HG03457 (cell line): ENCODE data around the gene IFNA10.
"Not testable (repeated sequence)": the region's sequence is repeated elsewhere in the genome, so short reads cannot be mapped to it uniquely, and the experiment has no call there.

Experiments
- ATAC-seq: cut with Tn5 transposase; IDR thresholded peaks from one replicate; pipeline ENCODE4 v1.9.1; 2021; ENCODE audit warnings: moderate number of reproducible peaks; ENCODE audit not compliant: unreplicated experiment

The IFNA10 gene

DNA sequence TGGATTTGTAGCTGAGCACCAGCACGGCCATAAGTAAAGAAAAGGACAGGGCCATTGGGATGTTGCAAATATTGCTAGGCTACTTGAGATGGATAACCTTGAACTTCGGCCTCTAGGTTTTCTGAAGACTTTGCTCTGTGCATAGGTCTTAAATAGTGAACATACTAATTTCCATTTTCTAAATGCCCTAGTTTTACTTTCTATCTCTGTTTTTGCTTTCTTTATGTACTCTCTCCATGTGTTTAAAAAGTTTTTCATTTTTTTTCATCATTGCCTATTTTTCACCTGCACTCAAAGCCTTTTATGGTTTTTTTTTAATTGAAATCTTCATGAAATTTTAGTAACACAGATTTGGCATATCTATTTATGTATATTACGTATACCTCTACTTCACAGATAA lies at the start of gene IFNA10:
Gene IFNA10, minus strand, starts transcription at position 101 of the 400 bp plus-strand sequence. Its CDS starts 46 bp downstream, at position 55.
- ATAC-seq, result not testable (repeated sequence)

DNA sequence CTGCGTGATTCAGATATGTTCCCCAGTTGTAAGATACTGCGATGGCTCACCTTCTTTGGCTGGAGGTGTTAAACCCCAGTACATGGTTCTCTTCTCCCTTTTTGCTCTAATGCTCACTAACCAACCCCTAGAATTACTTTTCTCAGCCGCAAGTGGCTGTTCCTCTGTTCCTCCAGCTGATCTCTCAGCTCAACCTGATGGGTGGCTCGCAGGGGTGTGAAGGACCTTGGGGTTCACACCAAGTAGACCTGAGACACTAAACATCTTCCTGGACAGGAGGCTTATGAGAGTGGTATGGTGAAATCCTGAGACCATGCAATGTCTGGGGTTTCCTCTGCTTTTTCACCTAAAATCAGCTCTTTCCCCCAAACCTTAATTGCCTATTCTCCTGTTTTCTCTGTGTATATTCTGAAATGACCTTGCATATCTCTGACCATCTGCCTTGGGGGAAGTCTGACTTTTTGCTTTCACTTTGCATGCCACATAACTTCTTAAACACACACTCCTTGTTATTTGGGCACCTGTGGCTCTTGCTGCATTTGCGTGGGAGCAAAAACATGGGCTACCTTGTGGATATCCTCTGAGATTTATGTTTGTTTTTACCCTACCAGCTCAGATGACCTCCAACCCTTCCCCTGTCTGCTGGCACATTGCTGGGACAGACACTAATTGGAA lies 48.7 kb upstream of the IFNA10 start:
- ATAC-seq, result no peak

DNA sequence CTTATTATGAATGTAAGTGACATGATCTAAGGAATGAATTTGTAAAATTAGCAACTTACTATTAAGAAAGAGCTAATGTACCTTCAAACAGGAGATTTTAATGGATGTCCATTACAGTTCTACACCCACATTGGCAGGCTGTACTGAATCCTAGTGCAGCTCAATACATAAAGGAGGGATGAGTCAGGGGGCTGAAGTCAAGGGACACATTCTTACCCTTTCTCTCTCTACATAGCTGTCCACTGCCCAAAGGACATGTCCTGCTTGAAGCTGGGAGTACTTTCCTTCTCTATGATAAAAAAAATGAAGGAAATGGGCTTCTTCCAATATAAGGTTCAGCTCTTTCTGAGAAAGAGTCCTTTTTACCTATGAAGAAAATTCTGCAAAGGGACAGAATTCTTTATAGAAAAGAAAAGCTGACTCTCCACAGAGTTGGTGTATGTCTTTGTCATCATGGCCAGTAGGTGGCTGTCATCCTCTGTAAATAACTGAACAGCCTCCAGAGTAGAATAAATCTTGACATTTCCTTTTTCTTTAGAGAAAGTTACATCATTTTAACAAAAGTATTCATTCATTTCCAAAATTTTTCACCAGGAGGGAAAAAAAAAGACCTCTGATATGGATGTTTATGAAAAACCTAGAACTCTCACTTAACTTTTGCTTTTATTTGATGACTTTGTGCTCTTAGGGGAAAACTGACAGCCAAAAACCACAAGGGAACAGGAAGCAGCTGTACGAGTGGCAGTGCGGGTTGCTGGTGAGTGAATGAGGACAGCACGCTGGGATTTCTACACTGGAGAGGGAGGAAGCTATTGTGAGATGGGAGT lies 46.0 kb upstream of the IFNA10 start:
- ATAC-seq, result peak; percentile 62

DNA sequence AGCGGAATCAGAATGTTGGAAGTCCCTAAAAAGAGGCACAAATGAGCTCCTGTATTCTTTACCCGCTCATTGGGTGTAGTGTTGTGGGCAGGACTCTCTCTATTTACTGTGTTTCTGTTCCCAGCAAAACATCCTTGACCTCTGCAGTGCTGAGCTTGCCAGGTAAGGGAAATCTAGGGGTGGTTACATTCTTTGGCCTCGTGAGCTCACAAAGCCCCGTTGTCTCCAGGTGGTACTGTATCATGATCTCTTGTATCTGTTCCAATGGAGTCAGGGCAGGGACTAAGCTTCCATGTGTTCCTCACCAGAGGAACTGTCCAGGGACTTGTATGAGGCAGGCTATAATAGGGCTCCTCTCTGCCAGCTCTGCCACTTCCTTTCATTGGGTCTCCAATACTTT lies 44.7 kb upstream of the IFNA10 start:
- no peak for ATAC-seq

DNA sequence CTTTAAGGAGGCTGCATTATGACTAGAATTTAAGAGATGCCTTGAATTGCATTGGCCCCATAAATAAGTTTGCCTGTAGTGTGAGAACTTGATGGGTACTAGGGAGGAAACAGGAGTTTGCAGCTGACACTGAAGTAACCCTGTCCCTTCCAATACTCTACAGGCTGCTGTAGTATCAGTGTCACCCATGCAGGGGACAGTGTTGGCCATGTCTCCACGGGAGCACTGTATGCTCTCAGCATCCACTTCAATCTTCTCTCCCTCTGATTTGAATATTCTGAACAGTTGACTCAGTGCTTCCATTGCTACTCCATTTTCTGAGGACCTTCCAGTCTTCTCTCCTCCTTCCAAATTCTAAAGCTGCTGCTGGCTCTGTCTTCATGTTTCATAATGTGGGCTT lies 44.2 kb upstream of the IFNA10 start:
- no peak for ATAC-seq

DNA sequence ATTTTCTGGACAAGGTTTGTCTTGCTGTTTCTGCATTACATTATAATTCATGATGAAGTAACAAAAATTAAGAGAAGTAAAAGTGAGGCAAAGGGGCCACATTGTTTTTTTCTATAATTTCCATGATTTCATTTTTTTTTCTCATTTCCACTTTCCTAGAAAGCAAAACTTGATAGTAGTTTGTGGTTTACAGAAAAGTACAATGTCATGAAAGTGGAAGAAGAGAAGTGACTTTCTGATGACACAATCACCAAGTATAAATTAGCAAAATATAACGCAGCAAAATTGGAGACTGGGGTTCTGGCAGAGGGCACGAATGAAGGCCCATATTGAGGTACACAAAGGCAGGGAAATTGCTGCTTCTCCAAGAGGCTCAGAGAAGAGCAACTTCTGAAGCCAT lies 37.9 kb upstream of the IFNA10 start:
- ATAC-seq, result no peak

DNA sequence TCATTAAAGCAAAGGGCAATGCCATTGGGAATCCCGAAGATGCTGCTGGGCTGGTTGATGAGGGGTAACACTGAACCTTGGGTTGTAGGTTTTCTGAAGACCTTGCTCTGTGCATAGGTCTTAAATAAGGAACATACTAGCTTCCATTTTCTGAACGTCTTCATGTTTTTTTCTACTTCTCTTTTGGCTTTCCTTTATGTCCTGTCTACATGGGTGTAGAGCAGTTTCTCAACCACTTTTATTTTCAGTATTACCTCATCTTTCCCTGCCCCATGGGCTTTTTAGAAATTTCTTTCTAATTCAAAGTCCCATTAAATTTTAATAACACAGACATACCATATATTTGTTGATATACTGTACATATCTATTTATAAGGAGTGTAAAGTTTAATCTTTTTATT lies 33.0 kb upstream of the IFNA10 start, which contains the start of gene IFNA14:
Gene IFNA14, minus strand, starts transcription at position 95 of the 400 bp plus-strand sequence. Its CDS starts 70 bp downstream, at position 25.
- no peak for ATAC-seq

DNA sequence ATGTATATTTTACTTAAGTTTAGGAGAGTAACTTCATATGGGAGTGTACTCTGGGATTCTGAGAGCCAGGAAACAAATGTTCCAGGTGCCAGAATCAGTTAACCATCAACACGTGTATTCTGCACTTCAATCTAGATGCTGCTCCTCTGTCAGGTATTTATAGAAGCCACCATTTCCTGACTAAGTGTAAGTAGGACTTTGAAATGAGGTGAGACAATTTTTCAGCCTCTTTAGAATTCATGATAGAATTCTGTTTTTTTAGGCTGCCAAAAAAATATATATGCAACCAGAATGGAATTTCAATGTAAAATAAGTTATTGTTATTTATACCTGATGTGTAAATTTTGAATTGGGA lies 29.4 kb upstream of the IFNA10 start:
- peak; percentile 35 for ATAC-seq

DNA sequence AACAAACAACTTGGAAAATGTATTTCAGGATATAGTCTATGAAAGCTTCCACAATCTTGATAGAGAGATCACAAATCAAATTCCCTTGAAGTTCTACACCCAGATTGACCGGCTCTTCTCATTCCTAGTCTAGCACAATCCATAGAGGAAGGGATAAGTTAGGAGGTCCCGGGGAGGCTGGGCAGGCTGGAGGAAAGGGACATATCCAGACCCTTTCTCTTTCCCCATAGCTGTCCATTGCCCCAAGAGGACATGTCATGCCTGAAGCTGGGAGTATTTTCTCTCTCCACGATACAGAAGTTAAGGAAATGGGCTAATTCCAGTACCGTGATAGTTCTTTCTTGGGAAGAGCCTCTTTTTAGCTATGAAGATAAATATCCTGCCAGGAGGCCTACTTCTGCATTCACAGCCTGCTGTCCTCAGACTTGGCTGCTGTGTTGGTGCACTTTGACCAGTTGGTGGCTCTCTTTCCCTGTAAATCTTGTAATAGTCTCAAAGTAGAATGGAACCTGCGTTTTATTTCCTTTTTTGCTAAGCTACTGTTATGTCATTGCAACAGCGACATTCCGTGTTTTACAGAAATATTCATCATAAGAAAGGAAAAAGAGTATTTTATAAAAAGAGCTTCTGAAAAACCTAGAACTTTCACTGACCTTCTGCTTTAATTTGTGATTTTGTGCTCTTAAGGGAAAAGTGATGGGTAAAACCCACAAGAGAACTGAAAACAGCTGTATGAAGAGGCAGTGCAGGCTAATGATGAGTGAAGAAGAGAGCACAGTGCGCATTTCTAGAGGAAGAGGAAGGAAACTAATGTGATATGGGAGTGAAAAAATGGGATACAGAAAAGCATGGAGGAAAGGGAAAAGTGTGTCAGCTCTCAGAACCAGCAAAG lies 28.8 kb upstream of the IFNA10 start:
- peak; percentile 52 for ATAC-seq

DNA sequence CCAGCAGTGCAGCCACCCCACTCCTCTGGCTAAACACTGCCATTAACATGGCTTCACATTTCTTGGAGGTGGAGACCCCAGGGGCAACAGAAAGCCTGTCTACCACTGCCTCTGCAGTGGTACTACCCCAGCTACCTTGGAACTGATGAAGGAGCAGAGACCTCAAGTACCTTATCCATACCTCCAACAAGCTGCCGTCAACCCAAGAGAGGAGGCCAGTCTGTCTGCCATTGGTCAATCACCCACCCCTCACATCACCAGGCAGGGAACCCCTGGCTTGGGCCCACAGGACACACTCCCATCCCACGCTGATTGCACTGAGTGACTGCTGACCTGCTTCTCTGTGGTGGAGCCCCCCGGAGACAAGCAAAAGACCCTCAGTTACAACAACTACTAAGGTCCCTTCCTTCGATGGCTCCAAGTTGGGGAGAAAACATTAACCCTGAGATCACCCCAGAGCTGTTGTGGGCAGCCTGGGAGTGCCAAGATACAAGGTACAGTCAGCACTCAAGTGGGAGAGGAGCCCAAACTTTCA lies 27.3 kb upstream of the IFNA10 start:
- ATAC-seq, result no peak

DNA sequence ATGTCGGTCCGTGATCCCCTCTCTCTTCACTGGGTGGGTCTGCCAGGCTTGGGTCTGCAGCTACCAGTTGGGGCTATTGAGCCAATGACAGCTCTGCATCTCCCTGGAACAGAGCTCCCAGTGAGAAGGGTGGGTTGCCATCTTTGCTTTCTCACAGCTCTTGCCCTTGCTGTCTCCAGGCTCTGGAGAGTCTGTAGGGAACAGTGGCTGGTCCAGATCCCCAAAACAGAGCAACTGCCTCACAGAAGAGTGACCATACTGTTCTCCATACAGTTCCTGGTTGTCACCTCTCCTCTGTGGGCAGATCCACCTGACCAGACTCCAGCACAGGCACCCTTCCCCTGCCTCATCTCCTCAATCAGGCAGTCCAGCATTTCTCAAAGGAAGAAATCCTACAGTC lies 26.3 kb upstream of the IFNA10 start:
- no peak for ATAC-seq

DNA sequence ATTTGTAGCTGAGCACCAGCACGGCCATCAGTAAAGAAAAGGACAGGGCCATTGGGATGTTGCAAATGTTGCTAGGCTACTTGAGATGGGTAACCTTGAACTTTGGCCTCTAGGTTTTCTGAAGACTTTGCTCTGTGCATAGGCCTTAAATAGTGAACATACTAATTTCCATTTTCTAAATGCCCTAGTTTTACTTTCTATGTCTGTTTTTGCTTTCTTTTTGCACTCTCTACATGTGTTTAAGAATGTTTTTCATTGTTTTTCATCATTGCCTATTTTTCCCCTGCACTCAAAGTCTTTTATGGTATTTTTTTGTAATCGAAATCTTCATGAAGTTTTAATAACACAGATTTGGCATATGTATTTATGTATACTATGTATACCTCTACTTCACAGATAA lies 21.2 kb upstream of the IFNA10 start, which contains the start of gene IFNA17:
Gene IFNA17, minus strand, starts transcription at position 101 of the 400 bp plus-strand sequence. Its CDS starts 49 bp downstream, at position 52.
- no peak for ATAC-seq

DNA sequence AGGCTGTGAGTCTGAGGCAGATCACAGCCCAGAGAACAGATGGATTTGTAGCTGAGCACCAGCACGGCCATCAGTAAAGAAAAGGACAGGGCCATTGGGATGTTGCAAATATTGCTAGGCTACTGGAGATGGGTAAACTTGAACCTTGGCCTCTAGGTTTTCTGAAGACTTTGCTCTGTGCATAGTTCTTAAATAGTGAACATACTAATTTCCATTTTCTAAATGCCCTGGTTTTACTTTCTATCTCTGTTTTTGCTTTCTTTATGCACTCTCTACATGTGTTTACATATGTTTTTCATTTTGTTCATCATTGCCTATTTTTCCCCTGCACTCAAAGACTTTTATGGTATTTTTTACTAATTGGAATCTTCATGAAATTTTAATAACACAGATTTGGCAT lies 10.3 kb upstream of the IFNA10 start, which contains the start of gene IFNA16:
Gene IFNA16, minus strand, starts transcription at position 101 of the 400 bp plus-strand sequence. Its CDS starts 6 bp downstream, at position 95.
- not testable (repeated sequence) for ATAC-seq

DNA sequence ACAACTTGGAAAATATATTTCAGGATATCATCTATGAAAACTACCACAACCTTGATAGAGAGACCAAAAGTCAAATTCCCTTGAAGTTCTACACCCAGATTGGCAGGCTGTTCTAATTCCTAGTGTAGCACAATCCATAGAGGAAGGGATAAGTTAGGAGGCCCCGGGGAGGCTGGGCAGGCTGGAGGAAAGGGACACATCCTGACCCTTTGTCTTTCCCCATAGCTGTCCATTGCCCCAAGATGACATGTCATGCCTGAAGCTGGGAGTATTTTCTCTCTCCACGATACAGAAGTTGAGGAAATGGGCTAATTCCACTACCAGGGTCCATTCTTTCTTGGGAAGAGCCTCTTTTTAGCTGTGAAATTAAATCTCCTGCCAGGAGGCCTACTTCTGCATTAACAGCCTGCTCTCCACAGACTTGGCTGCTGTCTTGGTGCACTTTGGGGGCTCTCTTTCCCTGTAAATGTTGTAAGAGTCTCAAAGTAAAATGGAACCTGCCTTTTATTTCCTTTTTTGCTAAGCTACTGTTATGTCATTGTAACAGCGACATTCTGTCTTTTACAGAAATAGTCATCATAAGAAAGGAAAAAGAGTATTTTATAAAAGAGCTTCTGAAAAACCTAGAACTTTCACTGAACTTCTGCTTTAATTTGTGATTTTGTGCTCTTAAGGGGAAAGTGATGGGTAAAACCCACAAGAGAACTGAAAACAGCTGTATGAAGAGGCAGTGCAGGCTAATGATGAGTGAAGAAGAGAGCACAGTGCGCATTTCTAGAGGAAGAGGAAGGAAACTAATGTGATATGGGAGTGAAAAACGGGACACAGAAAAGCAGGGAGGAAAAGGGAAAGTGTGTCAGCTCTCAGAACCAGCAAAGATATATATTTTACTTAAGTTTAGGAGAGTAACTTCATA lies 6.7 kb upstream of the IFNA10 start:
- ATAC-seq, result not testable (repeated sequence)

DNA sequence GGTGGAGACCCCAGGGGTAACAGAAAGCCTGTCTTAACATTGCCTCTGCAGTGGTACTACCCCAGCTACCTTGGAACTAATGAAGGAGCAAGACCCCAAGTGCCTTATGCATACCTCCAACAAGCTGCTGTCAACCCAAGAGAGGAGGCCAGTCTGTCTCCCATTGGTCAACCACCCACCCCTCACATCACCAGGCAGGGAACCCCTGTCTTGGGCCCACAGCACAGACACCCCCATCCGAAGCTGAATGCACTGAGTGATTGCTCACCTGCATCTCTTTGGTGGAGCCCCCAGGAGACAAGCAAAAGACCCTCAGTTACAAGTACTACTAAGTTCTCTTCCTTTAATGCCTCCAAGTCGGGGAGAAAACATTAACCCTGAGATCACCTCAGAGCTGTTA lies 5.2 kb upstream of the IFNA10 start:
- ATAC-seq, result not testable (repeated sequence)

DNA sequence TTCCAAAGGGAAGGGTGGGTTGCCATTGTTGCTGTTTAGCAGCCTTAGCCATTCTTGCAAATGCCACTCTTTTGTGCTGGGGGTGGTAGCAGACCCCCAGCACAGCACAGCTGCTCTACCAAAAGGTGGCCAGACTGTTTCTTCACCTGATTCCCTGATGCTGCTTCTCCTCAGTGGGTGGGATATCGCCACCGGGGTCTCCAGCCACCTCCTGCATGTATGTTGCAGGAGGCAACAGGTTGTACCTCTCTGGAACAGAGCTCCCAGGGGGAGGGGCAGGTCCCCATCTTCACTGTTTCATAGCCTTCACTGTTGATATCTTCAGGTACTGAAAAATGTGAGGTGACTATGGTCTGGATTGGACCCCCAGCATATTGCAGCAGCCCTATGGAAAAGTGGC lies 3.8 kb upstream of the IFNA10 start:
- not testable (repeated sequence) for ATAC-seq

DNA sequence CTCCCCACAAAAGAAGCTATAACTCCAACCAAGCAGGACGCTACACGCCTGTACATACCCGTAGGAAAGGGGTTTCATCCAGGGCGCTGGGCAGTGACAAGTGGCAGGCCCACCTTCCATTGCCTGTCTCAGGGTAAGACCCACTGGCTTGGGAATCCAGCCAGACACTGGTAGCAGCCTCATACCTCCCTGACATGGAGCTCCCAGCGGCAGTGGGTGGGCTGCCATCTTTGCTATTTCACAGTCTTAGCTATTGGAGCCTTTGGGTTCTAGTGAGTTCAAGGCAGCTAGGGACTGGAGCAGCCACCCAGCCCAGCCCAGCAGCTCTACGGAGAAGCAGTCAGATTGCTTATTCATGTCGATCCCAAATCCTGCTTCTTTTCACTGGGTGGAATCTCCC lies 3.4 kb upstream of the IFNA10 start:
- ATAC-seq, result no peak

DNA sequence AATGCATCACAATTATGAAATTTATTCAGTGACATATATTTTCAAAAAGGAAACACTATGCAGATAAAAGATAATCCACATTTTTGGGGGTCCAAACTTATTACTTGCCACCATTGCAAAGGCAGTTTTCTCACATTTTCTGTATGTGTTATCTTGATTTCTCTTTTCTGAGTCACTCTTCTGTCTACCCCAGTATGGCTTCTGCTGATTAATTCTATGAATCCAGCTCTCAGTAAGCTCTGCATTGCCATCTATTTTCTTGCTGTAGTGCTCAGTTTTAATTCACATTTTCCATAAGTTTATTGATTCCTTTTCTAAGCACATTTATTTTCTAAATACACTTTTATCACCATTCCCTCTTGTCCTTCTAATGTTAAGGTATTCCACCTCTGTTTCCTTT lies 1.7 kb downstream of the IFNA10 start:
- ATAC-seq, result no peak

DNA sequence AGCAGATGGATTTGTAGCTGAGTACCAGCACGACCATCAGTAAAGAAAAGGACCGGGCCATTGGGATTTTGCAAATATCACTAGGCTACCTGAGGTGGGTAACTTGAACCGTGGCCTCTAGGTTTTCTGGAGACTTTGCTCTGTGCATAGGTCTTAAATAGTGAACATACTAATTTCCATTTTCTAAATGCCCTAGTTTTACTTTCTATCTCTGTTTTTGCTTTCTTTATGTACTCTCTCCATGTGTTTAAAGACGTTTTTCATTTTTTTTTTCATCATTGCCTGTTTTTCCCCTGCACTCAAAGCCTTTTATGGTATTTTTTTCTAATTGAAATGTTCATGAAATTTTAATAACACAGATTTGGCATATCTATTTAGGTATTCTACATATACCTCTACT lies 4.8 kb downstream of the IFNA10 start, which contains the start of gene IFNA7:
Gene IFNA7, minus strand, starts transcription at position 101 of the 400 bp plus-strand sequence. Its CDS starts 40 bp downstream, at position 61.
- not testable (repeated sequence) for ATAC-seq
